Ovary (tissue), 3 donors: Measurements from ENCODE around the gene FUBP1.

ENCODE experiments used
- CTCF ChIP-seq, 3 donors: fragments of 450-650 bp in 2 of 3; fragments of 200-600 bp in 1 of 3; IDR thresholded peaks; one replicate each; pipeline versions ENCODE4 v1.5.1 to v1.8.0; 2016 to 2022; ENCODE audit warnings: antibody characterized with exemption in 3 of 3, mild to moderate bottlenecking in 1 of 3
- EP300 ChIP-seq: sonication (generic); formaldehyde crosslinking; IDR thresholded peaks from one replicate; pipeline ENCODE4 v1.6.1; 2017; ENCODE audit warnings: antibody characterized with exemption
- POLR2A ChIP-seq: fragments of 450-650 bp; IDR thresholded peaks from one replicate; pipeline ENCODE4 v1.6.1; 2017; ENCODE audit warnings: antibody characterized with exemption, mild to moderate bottlenecking, moderate library complexity
- donor health status: DM: no; HTN: no; CAD: no.

DNA sequence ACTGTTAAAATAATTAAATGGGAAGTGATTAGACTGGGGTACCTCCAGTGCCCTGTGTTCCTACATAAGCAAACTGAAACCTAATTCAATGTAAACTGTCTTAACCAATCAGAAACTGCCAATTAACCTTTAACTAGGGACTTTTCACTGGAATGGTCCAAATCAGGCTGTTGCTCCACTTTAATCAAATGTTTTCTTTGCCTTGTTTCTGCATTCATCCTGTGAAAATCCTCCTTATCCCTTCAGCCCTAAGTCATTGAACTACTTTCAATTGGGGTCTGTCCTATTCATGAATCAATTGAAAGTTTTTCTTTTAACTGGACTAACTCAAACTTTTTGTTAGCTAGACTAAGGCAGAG, 5.1 kb upstream of the FUBP1 start:
- no peak for TF ChIP-seq CTCF (IDR thresholded peaks at IDR 0.05)
- no peak for TF ChIP-seq POLR2A
- no peak for TF ChIP-seq EP300
